CD4-positive, alpha-beta T cell treated with Interleukin-10 for 1 hour (primary cell): Measurements from ENCODE around the gene LIF.

Source experiments
- DNase-seq: peaks from one replicate; pipeline ENCODE4 v3.0.0-alpha.2; 2020

Gene LIF

GRCh38 chr22:30283342-30283741, 36.8 kb upstream of the LIF start:
- no peak for DNase-seq

- DNase-seq = no peak
Measured at GRCh38 chr22:30282616-30283046, 36.1 kb upstream of the LIF start.

DNA sequence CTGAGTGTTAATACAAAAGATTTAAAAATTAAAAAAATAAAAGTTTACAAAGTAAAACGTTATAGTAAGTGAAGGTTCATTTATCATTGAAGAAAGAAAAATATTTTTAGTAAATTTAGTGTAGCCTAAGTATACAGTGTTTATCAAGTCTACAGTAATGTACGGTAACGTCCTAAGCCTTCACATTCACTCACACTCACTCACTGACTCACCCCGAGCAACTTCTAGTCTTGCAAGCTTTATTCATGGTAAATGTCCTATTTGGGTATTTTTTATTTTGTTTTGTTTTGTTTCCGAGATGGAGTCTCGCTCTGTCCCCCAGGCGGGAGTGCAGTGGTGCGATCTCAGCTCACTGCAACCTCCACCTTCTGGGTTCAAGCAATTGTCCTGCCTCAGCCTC, 33.9 kb upstream of the LIF start:
- DNase-seq = no peak

- DNase-seq = no peak
Measured at GRCh38 chr22:30279932-30280331, 33.4 kb upstream of the LIF start.

GRCh38 chr22:30279046-30279788, 32.7 kb upstream of the LIF start:
- DNase-seq = no peak

DNA sequence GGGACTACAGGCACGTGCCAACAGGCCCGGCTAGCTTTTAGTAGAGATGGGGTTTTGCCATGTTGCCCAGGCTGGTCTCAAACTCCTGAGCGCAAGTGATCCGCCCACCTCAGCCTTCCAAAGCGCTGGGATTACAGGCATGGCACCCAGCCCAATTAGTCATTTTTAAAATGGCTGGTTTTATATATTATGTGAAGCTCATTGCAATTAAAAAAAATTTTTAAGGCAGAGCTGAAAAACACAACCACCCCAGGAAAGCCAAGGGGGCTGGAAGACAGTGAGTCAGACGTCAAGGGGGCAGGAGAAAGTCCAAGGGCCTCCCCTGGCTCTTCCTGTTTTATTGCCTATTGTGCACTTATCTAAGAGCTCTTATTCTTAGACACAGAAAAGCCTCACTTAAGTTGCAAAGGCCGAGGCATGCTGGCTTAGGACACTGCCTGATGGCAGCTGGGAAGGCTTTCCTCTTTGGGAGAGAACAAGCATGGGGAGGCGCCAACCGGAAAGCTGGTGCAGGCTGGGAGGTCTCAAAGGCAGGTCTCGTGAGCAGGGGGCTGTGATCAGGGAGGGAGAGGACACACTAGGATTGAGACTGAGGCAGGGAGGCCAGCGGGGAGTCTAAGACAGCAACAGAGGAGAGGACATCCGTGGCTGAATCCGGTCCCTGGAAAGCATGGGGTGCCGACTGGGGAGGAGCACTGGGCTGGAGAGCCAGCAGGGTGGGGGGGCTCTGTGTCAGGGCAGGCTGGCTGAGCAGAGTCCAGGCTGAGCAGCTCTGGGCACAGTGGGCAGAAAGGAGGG, 31.2 kb upstream of the LIF start:
- DNase-seq = no peak

DNA sequence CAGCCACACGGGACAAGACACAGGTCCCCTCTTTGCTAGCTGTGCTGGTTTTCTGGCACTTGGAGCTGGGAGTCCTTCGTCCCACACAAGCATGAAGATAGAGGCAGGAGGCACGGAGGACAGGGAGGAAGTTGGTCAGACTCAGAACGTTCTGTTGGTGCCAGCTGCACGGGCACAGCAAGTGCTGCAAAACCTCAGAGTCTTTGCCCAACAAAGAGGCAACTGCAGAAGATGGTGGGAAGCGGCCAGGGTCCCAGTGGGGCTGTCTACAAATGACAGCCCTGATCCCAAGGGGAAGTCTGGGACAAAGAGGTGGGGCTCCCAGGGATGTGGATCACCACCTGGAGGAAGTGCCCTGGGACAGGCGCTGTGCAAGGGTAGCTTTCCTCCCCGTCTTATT, 29.5 kb upstream of the LIF start:
- DNase-seq = no peak

GRCh38 chr22:30275625-30276024, 29.1 kb upstream of the LIF start:
- peak; percentile 58 for DNase-seq

GRCh38 chr22:30274437-30274812, 27.9 kb upstream of the LIF start:
- DNase-seq = no peak

GRCh38 chr22:30273711-30274436, 27.3 kb upstream of the LIF start:
- no peak for DNase-seq

DNA sequence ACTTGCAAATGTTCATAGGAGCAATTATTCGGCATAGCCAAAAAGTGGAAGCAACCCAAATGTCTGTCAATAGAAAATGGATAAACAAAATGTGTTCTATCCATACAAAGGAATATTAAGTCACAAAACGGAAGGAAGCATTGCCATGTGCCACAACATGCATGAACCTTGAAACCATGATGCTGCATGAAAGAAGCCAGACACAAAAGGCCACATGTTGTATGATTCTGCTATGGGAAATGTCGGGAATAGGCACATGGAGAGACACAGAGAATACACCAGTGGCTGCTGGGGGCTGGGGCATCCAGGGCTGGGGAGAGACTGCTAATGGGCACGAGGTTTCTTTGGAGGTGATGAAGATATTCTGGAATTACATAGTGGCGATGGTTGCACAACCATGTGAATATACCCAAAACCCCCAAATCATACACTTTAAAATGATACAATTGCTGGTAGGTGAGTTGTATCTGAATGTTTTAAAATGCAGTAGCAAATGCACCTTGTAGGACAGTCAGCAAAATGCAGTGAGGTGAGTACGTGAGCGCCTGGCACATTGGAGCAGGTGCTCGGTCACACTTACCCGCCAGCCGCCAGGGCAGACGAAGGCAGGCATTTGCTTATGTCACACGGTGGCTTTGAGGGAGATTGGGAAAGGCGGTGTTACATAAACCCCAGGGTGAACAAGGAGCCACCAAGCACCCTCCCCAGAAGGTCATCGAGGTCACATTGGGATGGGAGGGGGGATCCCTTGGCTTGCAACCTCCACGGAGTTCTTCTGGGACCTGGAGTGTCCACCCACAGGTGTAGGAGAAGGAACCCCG, 26.4 kb upstream of the LIF start:
- DNase-seq = no peak

- no peak for DNase-seq
Measured at GRCh38 chr22:30270832-30271231, 24.3 kb upstream of the LIF start.

GRCh38 chr22:30268331-30268730, 21.8 kb upstream of the LIF start:
- DNase-seq = no peak

- peak; percentile 71 for DNase-seq
Measured at GRCh38 chr22:30267382-30268302, 21.1 kb upstream of the LIF start.

DNA sequence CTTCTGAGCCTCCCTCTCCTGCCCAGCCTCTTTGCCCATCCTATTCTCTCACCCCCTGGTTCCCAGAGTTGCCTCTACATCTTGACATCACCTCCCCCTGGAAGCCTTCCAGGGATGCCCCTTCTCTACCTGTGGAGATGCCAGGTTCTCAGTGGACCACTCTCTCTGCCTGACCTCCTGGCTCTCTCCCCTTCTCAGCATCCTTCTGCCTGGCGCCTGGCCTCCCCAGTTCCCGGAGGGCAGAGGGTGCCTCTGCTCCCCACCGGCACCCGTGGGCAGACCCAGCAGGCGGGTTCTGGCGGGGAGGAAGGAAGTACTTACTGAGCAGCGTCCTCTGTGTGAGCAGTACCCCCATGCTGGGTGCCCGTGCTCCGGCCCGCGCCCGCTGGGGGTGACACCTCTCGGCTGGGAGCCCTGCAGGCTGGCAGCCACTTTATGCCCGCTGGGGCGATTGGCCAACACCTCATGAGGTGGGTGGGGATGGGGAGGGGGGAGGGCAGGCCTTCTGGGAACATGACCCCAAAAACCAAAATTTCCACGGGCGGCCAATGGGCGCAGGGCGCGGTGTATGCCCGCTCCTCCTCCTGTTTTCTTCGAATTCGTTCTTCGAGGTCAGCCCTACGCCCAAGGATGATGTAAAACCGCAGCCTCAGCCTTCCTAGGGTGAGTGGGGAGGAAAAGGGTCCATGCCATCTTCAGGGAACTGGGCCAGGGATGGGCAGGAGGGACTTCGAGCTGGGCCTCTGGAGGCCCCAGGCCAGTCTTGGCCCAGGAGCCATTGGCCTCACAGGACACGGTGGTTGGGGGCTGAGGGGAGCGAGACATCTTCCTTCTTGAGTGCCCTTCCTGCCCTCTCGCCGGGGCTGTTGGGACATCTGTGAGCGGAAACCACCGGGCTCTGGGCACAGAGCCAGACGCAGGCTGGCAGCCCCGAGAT, 20.2 kb upstream of the LIF start, which contains the start of gene OSM:
OSM (minus strand) TSS at position 407 of the 937 bp plus-strand sequence; CDS start at position 355, 52 bp downstream.
- peak; percentile 85 for DNase-seq

GRCh38 chr22:30265823-30266444, 19.4 kb upstream of the LIF start:
- peak; percentile 88 for DNase-seq

- DNase-seq = no peak
Measured at GRCh38 chr22:30265131-30265720, 18.7 kb upstream of the LIF start.

DNA sequence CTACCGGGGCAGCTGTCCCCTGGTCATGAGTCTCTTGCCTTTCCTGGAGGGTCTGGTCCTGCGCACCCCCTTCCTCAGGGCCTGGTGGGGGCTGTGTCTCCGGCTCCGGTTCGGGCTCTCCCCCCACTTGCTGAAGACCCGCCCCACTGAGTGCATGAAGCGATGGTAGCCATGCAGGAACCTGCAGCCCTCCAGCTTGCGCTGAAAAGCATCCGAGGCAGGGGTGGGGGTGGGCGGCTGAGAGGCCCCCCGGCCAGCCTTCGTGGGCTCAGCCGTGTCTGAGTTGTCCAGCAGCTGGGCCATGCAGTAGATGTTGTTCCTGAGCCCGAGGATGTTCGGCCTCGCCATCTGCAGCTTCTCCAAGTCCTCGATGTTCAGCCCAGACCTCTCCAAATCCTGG, 17.3 kb upstream of the LIF start:
- DNase-seq = no peak
